HG03565 (cell line): Measurements from ENCODE around the gene PDE4B.

Experiments
- ATAC-seq: cut with Tn5 transposase; IDR thresholded peaks from one replicate; pipeline ENCODE4 v1.9.1; 2021; ENCODE audit warnings: mild to moderate bottlenecking, moderate library complexity; ENCODE audit not compliant: unreplicated experiment

PDE4B gene

DNA sequence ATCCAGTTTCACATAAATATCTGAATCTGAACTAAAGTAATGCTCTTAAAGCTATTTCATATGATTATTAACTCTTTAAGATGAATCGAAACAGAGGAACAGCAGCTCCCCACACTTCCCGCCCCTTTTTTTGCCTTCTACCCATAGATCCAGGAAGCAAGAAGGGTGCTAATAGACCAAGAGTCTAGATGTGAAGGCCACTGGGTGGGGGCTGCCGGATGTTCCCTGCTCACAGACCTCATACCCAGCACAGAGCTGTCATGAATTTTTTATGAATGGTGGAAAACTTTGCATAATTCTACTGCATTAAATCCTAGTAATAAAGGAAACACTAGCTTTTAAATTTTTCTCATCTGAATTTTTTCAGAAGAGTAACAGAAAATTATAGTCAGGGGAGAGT lies 457.4 kb downstream of the PDE4B start:
- no peak for ATAC-seq

DNA sequence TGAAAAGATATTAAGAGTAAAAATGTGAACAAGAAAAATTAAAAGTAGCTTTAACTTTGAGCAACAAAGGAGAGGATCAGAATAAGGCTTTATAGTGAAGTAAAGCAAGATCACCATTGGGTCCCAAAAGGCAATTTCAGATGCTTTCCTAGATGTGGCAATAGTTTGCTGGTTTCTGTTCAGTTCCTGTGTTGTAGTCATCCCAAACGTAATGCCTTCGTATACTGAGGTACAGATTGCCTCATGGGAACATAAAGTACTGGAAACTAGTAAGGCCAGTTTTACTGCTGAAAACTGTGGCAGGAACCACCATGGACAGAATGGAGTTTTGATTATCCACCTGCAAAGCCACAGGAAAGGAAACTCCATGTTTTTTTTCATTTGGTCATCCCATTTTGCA lies 457.8 kb downstream of the PDE4B start:
- ATAC-seq: no peak

DNA sequence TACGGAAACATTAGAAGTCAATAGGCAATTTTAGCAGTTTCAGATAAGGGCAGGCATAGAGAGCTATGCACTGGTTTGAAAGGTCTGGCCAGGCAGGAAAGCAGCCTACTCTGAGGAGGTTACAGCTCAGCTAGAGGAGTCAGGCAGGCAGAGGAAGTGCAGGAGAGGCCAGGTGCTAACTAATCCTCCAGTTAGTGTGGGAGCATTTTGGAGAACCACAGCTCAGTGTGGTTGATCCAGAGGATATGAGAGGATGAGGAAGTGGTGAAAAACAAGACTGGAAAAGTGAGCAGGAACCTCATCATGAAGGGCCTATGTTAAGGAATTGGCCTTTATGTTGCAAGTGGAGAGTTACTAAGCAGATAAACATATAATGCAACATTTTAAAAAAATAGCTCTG lies 458.9 kb downstream of the PDE4B start:
- no peak for ATAC-seq

DNA sequence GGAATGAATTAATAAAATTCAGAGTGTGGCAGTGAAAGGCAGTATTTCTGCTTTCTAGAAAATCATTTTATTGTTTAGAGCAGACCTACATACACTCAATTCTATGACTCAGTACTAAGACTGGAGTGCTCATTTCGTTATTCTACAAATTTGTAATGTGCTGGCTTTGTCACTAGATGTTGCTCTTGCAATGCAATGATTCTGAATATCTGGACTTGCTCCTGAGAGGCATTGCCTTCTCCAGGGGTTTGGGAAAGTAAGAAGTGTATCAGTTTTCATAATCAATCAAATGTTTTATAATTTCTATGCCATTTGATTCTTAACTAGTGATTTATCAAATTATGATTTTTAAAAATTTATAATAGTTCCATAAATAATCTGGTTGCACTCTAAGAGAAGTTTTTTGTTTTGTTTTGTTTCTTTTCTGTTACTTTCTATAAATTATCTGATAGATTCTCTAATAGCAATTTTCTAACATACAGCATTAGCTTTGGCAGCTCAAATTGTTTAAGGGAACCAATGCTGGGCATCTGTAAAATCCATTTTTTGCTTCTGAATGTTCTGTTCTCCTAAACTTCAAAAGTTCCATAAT lies 460.7 kb downstream of the PDE4B start:
- ATAC-seq: peak; percentile 86

DNA sequence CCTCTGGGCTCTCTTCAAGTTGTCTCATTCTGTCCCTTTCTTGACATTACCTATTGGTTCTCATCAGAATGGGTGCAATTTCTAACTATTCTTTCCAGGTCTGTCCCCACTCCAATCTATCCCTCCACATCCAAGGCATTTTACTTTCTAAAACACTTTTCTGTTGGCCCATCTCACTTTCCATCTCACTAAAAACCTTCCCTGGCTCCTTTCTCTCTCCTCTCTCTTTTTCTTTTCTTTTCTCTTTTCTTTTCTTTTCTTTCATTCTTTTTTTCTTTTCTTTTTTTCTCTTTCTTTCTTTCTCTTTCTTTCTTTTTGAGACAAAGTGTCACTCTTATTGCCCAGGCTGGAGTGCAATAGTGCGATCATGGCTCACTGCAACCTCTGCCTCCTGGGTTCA lies 462.1 kb downstream of the PDE4B start:
- no peak for ATAC-seq

DNA sequence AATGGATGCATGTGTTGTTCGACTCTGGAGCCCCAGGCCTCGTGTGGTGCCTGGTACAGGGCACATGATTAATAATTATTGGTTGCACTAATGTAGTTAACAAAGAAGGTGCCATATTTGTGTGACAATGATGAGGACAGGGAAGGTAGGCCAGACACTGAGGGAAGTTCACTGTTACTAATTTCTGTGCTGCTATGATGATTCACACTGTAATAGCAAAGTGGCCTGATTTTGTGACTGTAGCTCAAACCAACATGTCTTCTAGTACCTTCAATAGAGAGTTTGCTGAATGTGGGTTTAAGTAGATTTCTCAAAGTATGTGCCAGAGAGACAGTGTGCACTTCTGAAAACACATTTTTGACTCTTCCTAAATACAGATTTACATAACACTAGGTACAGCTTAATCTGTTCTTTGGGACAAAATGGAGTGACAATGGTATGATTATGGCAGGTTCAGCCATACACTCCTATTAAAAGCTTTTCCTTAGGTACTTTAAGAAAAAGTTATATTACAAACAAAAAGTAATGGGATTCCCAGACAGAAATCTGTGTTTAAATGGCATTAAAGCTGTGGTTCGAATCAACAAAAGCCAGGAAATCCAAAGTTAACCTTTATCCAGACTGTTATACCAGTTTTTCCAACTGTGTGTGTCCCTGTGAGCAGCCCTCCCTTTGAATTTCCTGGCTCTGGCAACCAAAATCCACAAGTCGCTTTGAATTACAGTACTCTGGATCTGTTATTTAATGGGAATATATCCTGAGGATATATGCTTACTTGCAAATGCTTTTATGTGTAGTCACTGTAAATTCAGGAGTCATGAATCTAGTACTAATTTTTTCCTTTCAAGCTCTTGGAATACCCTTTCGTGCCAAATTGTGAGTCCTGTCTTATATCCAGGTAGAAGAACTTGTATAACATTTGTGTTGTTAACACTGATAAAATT lies 464.2 kb downstream of the PDE4B start:
- ATAC-seq: no peak

DNA sequence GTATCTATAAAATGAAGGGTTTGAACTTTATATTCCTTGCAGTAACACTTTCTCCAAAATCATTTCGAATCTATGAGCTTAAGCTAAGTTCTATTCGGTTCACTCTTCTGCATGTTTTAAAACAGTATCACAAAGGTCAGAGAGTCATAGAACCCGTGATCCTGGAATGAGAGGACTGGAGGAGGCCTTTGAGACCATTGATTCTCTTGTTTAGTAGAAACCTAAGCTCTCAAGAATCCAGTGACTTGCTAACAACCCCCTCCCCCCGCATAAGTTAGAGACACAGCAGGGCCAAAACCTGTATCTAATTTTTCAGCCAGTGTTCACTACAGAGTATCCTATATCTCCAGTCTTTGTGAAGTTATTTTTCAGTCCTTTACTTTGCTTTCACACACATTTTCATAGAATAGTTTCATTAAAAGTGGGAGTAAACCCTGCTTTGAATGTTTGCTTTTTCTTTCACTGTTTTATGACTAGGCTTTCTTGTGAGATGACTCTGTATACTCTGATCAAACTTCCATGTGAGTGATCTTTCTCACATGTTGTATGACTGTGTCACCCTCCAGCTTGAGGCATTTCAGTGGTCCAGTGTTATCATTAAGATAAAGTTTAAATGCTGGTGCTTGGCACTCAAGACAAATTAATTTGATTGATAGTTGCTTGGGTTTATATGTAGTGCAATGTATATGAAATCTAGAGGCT lies 465.9 kb downstream of the PDE4B start:
- peak; percentile 80 for ATAC-seq

DNA sequence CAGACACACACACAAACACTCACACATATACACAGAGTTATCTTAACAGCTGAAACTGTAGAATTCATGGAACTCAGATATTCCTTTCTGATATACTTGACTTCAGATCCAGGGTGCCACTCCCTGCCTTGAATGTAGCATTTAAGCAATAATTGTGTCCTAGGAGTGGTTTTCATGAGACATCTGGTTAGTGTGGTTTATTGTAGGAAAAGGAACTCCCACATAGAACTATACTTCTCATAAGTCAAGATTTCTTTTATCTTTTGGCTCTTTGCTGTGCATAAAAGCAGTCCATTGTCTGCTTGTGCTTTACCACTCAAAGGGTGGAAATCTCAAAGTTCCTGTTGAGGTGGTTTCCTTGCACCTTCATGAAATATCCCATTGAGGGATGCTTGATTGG lies 468.7 kb downstream of the PDE4B start:
- no peak for ATAC-seq

DNA sequence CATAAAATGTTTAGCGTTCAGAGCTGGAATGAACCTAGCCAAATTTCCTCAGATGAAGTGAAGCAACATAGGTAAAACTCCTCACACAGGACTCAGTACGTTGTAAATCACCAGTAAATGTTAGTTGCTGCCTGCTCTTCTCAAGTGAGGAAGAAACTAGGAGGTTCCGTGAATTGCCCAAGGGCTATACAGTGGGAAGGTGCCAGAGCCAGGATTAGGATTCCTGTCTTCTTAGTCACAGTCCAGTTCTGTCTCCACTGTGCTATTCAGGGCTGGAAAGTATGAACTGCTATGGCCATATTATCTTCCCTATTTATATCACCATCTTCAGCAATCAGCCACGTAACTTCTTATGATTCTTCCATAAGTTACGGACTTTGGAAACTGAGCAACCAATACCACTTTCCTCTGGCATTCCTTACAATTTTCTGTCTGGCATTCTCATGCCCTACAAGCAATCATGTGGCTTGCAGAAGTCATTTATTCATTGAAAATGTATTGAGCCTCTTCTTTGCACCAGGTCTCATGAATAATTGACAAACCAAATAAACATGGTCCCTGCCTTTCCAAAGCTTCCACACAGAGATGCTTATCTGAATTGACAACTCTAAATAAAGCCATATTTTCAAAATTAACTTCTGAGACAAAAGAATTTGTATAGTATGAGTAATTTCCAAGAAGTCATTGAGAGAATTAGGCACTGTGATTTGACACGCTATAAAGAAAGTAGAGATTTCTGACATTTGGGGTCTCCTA lies 469.7 kb downstream of the PDE4B start:
- no peak for ATAC-seq

DNA sequence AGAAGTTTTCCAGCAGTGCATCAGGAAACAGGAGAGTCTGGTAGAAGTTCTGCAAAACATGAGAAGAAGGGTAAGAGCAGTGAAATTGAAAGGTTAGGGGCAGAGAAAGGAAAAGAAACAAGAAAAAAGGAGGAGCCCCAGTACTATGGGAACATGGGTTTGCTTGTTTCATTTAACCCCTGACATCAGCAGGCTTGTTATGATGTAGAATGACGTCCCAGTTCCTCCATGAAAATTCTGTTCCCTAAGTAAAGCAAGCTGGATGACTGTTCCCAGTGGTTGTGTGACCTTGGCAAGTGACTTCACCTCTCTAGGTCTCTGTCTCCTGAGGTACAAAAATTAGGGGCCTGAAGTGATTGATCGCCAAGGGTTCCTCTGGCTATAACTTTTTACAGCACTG lies 472.6 kb downstream of the PDE4B start:
- no peak for ATAC-seq

DNA sequence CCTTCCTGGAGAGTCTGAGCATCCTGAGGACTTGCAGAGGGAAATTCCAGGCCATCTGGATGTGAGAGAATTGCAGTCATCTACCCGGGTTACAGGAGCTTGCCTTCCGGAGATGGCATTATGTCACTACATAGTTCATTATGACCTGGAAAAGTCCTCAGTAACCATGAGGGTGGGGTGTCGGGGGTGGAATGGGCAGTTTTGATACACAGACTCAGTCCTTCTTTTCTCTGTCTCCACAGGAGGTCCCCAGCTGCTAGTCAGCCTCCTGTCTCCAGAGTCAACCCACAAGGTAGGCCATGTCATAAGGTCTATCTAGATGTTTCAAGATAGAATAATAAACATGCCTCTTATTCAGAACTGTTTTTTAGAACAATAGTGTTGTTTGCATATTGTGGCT lies 473.1 kb downstream of the PDE4B start:
- no peak for ATAC-seq

DNA sequence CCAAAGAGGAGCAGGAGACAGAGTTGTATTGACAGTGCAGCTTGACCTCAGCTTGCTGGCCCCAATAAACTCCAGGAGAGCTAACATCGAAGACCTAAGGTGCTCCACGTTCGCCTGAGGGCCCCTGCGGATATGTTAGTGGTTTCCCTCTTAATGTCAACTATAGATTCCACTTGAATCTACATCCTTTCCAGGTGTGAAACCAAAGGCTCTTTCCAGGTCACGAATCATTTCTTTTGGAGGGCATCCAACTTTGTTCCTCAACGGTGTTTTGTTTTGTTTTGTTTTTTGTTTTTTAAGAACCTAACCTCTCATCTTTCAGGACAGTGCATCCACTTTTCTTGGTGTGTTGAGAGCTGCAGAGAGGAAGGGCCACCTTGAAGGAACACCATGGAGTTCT lies 473.7 kb downstream of the PDE4B start:
- no peak for ATAC-seq

DNA sequence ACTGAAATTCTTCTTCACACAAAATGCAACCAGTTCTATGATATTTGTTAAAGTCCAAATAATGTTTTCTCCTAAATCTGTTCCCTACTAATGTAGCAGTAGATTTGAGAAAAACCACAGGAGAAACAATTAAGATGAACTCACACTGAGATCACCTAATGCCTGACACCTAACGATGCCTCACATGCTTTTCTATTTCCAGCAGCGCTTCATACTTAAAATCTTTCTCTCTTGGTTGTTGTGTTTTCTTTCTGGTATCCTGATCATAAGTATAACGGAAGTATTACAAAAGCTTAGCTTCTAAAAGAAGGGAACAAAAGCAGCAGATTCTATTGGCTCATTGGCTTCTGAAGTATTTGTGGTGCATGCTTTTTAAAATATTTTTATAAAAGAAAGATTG lies 474.1 kb downstream of the PDE4B start:
- no peak for ATAC-seq

DNA sequence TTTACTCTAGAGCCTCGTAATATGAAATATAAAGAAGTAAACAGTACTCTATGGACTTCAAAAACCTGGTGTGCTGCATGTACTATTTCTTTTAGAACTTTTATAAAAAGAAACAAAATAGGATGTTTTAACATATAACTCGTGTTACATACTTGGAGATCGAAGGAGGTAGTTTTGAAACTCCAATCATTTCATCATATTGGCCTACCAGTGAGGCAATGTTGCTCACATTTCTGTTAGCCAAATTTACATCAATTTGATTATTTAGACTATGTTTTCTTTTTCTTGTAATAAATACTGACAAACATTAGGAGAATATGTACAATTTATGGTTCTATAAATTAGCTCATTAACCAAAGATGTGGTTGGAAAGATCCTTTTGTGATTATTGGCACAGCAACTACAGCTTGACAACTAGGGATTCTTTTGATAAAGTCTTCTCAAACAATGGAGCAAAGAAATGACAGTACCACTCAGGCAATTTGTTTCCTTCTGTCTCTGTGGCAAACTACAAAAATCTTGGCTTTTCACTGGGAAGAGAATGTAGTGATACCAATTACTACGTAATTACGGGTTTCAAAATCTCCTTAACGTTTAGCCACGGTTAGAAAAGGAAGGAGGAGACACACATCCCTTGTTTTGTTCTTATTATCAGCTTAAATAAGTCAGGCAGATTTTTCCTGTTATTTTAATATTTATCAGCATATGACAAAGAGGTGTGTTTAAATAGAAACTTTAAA lies 474.7 kb downstream of the PDE4B start:
- no peak for ATAC-seq

DNA sequence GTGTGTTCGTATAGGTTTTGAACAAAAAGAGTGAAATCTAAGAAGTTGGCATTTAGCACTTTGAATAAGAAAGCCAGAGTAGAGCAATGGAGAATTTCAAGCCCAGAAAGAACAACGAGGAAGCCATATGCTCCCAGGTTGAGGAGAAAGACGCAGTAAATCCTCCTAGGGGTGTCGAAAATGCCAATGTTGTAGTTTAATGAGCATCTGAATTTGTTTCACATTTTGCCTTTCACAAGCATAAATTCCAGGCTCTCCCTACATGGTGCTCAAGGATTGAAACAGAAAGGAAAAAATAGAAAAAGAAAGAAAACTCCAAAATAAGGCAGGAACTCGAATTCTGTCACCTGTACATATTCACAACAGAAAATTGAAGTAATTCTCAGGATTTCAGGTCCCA lies 476.5 kb downstream of the PDE4B start:
- no peak for ATAC-seq

DNA sequence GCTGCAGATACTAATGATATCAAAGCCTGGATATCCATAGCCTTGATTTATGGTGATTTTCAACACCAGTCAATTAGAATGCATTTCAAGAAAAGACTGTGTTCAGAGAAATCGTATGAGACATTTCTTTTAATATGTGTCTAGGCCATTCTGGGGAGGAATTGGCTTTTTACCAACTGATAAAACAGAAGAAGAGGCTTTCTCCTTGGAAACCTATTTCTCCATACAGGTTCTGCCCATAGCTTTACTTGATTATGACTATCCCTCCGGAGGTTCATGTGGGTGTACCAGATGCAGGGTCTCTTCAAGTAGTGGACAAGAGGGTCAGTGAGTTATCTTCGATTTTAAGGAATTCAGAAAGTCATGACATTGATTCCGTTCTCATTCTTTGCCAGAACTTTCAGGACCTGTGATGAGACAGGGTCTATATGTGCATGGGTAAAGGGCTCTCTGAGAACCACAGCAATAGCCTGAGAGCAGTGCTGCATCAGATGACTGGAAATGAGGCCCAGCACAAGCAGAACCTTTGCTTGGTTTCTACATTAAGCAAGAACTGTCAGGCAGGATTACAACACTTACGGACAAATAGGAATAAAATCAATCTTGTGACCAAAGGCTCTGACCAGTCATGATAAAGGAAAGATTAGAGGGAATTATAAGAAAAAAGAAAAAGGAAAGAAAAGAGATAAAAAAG lies 477.6 kb downstream of the PDE4B start:
- ATAC-seq: no peak

DNA sequence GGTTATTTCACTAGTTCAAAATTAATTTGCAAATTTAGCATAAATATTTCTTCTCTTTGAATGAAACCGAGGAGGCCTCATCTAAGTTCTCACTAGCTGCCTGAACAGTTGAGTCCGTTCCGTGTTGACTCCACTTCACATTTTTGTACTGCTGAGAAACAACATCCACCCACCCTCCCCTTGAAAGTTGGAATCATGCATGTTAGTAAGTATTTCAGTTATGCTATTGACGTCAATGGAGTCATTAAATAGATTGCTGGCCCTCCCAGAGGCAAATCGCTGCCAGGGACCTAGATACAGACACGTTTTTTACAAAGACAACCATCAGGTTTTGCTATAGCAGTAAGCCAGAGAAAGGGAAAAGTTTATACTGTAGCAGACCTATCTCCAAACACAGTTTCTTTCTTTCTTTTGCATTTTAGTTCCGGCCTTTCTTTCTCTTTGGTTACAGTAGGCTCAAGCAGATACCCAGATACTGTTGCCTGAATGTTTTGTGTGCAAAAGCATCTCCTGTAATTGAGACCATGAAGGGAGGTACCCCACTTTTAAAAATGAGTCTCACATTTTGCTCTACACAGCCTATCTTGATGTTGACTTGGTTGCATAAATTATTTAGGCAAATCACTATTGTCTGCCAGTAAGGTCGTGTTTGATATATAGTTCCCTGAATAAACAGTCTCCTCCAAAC lies 478.7 kb downstream of the PDE4B start:
- peak; percentile 38 for ATAC-seq

DNA sequence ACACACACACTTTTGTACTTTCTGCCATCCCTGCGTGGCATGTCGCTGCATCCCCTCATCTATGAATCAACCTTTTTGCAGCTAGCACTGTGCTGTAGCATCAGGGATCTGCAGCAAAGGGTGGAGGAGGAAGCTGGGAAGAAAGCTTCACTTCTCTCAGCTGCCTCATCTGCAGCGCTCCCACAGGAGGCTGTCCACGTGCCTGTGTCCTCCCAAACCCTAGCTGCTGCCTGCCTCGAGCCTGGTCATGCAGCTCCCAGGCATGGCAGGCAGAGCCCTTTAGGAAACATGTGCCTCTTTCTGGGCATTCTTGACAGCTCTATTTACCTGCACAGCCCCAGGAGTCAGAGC lies 479.2 kb downstream of the PDE4B start:
- ATAC-seq: no peak

DNA sequence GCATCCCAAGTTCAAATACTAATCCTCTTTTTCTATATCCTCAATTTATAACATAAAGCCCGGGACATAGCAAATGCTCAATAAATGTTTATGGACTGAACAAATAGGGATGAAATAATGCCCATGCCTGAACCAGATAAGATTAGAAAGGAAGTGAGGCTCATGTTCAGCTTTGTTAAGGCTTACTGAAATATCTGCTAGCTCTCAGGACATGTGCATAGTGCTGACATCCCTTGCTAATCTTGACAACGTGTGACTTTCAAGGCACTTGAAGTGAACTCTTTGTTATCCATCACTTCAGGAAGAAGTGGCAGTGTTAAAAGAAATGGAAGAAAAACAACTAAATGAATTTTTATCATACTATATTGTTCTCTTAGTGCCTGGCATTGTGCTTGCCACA lies 481.0 kb downstream of the PDE4B start:
- ATAC-seq: no peak
